ENCODE measurements around the gene UROC1.

The UROC1 gene

DNA sequence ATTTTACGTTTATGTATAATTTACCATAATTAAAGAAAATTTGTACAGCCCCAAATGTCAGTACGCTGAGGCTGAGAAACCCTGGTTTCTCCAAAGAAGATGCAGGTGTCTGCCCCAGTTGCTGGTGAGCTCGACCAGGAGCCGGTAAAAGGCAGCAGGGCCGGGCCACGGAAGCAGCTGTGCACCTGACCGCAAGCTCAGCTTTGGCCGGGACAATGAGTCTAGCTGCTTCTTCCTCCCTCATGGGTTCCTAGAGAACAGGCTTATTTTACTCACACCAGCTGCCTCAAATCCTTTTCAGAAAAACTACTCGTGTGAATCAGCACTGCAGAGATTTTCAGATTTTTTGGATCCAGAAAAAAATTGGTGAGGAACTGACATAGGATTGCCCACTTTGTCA is 23.8 kb downstream of the UROC1 start:
- no peak for DNase-seq

DNA sequence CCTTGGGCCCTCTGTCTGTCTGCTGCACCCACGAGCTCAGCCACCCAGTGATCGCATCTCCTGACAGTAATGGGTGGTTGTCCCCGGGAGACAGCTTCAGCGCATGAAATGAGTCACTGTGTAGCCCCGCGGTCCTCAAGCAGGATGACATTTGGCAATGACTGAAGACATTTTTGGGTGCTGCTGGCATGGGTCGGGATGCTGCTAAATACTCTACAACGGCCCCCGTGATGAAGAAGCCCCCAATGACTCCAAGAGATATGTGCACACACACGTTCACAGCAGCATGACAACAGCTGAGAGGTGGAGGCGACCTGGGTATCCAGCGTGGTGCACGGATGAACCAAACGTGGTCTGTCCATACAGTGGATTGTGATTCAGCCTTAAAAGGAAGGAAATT is 24.5 kb downstream of the UROC1 start:
- DNase-seq = no peak

DNA sequence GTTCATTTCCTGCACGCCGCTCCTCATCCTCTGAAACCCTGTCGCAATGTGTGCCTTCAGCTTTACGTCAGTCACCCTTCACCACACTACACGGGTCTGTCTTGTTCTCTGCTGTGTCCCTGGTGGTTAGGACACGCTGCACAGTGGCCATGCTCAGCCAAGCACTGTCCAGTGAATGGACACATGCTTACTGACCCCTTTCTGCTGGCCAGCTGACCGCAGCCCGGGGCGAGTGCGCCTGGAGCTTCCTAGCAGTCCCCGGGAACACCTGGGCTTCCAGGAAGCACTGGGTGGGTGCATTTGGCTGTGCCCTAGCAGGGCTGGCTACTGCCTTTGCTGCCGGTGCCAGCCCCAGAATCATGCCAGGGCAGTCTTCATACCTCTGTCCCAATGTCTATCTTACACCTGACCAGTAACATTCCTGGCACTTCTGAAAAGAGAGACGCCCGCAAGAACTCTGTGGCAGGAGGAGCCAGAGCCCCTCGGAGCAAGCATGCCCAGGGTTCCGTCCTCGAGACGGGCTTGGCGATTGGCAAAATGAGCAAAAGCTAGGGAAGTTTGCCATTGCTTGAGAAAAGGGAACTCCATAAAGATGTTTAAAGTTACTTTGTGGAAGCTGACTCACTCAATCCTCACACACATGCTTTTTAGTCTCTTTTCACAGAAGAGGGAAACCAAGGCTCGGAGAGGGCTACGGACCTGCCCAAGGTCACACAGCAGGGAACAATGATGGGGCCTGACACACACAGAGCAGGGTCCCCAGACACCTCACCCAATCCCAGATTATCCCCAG is 26.2 kb downstream of the UROC1 start:
- no peak for DNase-seq

DNA sequence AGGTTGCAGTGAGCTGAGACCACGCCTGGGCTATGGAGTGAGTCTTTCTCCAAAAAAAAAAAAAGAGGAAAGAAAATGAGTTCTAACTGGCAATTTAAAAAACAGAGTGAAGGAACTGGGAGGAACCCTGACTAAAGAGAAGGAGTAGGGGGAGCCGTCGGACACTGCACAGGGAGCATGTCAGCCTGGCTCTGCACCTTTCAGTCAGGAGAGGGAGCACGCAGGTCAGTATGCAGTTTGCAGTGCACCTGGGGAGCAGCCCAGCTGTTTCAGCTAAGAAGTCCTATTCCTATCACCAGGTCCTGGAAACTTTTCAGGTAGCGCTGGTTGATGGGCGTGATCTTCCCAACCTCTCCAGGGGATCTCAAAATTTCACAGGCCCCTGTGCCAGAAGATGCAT is 27.0 kb downstream of the UROC1 start:
- no peak for DNase-seq

DNA sequence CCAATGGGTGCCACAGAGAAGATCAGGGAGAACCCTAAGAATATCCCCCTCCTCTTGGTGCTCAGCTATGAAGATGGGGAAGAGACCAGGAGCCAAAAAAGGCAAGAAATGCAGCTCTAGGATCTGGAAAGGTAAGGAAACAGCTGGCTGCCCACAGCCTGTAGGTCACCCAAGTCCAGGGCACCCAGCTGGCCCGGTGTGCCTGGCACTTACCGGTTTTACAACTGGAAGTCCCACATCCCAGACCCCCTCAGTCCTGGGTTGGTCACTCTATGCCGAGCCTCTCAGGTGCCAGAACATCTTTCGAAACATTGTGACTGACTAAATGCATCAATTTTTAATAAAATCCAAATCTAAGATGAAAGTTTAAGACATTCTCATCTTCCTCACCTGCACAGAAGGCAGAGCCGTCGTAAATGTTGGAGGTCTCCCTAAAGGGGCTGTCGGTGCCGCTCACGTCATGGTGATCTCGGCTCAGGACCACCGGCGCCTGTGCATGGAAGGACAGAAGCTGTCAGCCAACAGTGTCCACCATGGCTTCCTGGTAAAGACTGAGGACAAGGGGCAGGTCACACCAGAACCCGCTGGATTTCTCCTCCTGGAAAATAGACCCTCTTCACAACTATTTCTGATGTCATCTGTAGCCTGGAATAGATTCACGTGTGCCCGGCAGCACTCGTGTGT is 28.5 kb downstream of the UROC1 start:
- DNase-seq = no peak

DNA sequence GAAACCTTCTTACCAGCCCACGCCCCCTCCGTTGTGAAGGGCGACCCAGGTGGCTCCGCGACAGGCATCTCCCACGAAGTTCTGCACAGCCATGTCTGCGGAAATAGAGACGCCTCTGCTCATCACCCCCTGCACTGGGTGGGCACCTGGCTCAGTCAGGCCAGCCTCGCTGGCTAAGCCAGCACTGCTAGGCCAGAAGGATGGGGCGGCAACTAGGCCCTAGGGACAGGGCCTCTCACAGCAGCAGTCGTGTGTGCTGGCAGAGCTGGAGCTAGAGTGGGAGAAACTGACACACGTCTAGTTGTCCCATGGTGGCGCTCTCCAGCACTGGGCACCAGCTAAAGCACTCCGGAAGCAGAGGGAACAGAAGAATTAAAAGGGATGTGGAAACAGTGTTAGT is 29.4 kb downstream of the UROC1 start:
- no peak for DNase-seq

DNA sequence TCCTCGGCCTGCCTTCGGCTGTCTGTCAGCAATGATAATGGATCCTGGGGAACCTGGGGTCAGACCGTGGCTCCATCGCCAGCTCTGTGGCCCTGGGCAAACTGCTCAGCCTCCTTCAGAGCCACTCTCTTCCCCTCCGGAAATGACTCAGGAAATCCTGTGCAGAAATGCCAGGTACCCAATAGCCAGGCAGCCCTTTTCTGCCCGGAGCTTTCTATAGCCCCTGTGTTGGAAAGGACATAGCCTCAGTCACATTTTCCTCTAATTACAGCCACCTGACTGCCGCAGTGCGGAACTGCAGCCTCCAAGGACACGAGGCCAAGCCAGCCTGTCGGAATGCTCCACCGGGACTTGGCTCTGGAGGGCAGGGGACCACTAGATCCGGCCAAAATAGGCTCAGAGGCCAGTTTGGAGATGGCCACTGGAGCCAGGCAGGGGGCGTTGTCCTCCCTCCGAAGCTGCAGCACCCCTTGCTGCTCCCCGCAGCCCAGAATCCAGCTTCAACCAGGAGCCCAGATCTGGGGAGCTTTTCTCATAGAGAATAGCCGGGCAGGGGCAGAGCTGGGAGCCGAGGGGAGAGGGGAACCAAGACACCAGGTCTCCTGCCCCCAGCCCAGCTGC is 30.3 kb downstream of the UROC1 start:
- DNase-seq = no peak

DNA sequence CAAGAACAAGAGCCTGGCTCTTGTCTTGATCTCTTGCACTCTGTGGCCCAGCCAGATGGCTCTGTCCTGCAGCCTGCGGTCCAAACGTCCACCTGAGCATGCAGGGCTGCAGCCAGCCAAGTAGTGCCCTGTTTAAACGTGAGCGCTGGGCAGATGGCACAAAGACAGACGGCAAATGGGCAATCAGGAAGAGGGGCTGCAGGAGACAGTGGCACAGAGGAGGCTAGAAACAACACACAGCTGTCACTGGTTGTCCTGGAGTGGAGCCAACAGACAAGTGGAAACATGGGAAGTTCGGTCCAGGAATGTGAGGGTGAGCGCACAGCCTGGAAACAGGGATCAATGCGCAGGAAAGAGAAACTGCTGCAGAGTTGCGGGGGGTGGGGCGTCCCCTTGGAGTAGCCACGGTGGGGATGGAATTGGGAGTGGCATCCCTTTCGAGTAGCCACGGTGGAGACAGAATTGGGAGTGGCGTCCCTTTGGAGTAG is 31.2 kb downstream of the UROC1 start:
- DNase-seq = no peak

DNA sequence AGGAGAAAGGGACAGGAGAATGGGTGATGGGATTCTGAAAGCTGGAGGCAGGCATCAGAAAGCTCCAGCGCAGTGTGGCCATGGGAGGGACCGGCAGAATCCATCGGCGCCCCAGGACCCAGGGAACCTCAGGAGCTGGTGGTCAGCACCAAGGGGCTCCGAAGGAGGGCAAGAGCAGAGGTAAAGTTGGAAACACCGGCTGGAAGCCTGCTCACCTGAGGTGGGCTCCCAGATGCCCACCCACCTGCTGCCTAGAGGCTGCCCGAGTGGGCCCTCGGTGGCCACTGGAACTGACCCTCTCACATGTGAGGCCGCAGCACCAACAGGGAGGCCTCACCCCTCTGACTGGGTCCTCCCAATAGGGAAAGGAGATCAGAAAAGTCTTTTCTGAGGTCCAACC is 31.6 kb downstream of the UROC1 start:
- no peak for DNase-seq

DNA sequence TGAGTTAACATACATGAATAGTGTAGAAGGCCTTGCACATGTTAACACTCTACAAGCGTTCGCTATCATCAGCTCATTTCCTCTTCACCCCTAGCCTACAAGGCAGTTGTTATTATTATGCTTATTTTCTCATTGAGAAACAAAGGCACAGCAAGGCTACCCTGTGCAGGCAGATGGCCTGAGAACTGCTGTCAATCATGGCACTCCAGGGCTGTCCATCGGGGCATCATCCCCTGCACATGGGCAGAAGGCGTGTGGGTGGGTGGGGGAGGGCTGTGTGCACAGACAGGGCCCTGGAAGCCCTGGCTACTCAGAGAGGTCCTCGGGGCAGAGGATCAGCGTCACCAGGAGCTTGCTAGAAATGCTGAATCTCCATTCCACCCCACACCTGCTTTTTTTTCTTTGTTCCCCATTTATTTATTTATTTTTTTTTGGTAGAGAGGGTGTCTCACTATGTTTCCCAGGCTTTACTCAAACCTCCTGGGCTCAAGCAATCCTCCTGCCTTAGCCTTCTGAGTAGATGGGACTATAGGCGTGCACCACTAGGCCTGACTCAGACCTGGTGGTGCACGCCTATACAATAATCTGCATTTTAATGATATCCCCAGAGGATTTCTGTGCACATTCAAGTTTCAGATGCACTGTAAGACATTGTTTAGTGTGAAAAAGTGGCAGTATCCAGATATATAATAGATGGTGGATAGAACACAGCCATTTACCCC is 32.2 kb downstream of the UROC1 start:
- no peak for DNase-seq

DNA sequence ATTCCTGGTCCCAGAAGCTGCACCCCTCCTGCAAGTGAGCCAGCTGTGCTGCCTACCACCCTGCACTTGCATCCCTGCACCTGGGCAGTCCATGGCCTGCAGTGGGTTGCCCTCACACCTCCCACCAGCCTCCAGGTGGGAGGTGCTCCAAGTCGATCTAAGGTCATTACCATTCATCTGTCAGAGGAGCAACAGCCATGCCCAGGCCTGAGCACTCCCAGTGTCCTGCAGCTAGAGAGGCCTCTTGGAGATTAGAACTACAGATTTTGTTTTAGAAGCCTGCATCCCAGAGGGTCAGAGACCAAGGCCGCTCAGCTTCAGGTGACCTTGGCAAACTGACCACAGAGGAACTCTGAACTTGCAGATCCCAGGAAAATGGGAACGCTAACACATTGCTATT is 32.9 kb downstream of the UROC1 start:
- DNase-seq = no peak

DNA sequence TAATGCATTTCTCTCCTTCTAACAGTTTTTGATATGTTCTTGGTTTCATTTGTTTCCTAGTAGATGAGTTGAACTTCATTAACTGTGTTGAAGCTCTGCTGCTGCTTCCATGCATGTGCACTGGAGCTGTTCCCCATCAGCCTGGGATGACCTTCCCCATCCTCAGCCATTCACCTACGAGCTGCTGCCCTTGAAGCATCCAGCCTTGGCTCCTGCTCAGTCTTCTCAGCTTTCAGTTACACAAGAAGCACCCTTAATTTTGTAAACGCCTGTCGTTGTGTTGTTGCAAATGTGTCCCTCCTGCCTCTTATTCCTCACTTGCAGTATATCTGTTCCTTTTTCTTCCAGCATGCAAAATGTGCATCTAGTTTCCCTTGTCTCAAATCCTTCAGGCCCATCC is 33.4 kb downstream of the UROC1 start:
- no peak for DNase-seq

DNA sequence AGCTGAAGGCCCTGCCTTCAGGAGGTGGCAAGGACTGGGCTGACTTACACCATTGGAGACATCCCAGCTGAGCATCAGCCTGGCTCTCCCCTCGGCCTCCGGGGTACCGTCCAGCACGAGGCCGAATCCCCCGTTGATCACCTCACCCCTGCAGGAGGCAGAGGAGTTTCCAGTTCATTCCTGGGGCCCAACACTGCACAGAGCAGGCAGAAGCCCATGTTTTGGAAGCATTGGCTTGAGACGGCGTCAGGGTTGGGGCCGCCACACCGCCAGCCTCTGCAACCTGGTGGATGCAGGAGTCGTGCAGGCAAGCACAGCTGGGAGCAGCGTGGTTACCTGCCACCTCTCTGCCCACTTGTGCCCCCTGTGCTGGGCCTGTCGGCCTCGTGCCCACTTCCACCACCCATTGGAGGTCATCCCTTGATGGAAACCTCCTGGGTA is 34.2 kb downstream of the UROC1 start:
- no peak for DNase-seq

DNA sequence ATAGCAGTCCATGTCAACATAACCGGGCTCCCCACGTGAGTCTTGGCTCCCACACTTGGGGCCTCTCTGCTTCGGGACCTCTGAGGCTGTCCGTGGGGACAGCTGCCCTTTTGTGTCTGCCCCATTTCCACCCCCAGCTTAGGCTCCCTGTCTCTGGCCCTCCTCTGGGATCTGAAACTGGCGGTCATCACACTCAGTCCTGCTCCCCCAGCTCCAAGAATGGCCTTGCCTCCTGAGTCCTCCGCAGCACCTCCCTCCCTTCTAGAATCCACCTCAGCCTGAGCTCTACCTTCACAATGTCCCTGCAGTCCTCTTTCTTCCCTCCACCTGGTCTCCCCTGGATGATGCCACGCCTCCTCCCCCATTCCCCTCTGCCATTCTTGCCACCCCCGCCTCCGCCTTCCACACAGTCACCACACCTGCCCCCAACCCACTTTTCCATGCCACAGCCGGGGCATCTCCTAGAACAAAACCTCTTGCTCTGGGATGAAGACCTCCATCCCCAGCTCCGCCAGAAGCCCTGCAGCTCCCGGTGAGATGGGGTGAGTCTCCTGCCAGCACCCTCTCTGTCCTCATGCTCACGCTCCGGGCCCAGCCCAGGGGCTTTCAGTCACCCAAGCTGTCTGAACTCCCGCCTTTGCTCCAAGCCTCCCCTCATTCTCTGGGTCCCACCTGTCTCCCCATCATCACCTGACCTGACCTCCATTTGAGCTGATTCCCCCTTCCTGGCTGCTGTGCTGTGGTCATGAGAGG is 34.9 kb downstream of the UROC1 start:
- DNase-seq = no peak

DNA sequence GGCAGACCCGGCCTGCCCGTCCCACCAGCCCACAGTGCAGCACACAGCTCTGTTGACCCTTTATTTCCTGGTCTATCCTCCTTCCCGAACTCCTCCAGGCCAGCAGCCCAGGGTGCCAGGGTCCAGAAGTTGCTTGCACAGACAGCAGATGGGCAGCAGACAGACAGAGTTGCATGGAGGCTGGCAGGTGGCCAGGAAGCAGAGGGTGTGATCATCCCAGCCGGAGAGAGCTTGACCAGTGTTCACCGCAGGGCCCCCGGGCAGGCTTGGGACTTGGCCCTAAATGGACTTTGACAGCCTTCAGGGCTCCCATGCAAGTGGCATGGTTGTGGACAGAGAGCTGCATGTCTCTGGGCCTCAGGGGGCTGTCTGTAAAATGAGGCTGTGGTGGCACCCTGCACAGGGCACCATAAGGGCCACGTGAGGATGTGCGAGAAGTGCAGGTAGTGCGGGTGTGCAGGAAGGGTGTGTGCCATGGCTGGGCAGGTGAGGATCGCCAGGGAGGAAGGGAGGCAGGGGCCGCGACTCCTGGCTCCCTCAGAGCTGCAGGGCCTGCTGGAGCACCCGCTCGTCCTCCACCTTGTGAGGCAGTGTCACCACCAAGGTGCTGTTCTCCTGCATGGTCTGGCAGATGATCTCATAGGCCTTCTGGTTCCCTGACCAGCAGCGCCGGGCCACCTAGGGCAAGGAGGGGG is 35.6 kb downstream of the UROC1 start:
- DNase-seq = no peak

DNA sequence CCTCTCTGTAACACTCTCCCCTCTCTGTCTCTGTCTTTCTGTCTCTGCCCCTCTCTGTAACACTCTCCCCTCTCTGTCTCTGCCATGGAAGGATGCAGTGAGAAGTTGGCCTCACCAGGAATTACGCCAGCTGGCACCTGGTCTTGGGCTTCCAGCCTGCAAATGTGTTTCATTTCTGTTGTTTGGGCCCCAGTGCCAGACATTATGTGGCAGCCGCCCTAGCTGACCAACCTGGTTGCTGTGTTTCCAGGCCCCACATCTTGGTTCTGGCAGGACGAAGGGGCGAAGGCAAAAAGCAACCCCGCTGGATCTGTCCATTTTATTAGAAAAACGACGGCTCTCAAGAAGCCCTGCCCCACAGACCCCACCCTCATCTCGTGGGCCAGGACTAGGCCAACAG is 36.7 kb downstream of the UROC1 start:
- DNase-seq = no peak

DNA sequence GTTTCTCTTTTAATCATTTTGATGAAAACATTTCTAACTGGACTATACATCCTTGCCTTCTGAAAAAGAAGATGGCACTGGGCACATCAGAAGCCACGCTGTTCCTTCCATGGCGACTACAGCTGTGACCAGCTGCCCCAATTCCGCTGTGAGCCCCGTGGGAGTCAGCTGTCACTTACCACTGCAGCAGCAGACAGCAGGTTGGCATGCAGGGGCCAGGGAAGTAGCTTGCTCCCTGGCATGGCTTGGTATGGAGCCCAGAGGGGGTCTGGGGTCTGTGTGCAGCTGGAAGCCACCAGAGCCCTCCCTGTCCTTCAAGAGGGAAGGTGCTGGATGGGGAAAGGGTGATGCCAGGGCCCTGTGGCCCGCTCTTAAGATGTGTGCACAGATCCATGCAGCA is 37.4 kb downstream of the UROC1 start:
- no peak for DNase-seq

DNA sequence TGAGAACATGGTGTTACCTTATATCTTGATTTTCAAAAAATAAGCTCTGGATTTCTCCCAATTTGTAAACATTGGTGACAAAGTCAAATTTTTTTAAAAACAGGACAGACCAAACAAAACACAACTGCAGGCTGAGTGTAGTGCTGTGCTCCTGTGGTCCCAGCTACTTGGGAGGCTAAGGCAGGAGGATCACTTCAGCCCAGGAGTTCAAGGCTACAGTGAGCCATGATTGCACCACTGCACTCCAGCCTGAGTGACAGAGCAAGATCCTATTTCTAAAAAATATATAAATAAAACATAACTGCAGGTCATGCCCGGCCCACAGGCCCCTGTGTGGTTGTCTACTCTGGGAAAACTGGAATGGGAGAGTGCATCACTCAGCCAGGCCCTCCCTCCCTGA is 37.9 kb downstream of the UROC1 start:
- no peak for DNase-seq

DNA sequence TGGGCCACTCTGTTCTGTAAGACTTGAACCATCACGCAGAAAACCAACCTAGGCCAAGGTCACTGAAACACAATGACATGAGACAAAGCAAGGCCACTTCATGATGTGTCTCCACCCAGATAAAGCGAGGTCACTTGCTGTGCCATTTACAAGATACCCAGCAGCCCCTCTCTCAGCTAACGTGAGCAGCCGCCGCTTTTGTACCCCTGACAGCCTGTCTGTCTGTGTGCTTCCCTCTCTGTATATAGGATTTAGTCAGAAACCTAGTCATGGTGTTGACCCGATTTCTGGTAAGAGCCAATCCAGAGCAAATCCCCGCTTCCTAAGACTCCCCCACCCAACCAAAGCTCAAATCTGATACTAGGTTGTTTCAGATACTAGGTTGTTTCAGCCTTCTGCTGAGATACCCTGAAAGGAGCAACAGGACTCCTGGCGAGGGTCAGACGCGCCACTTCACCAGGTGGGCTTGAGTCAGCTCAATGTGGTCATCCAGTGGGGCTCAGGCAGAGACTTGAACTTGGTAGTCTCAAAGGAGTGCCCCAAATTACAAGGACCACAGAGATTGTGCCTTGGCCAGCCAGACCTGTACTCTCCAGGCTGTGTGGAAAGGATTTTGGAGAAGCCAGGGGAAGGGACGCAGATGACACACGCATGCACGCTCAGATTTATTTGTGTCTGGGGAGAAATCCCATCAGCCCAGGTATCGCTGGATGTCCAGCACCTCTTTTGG is 38.8 kb downstream of the UROC1 start:
- DNase-seq = no peak

DNA sequence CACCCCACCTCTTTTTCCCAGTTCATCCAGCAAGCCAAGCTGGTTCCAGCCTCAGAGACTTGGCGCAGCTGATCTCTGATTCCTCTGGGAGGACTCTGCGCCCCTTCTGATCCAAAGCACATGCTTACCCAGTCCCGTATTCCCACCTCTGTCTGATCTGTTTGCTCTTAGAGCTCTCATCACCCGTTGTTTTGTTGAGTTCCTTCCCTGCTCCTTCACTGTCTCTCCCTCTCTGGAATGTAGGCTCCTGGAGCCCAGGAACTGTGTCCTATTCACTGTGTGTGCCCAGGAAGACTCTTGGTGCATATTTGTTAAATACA is 40.6 kb downstream of the UROC1 start:
- DNase-seq = no peak
